NCI-H2107 (cell line): ENCODE data around the gene SUPT4H1.

ENCODE experiments used
- DNase-seq: peaks from one replicate; lab custom pipeline; 2025; lab: John Stamatoyannopoulos, UW

The SUPT4H1 gene

GRCh38 chr17:58303971-58304749, 47.8 kb downstream of the SUPT4H1 start:
- DNase-seq, result no peak

- no peak for DNase-seq
Observed at GRCh38 chr17:58302919-58303585, 48.9 kb downstream of the SUPT4H1 start.

GRCh38 chr17:58302171-58302918, 49.7 kb downstream of the SUPT4H1 start:
- DNase-seq, result no peak

- DNase-seq, result no peak
Observed at GRCh38 chr17:58301504-58302150, 50.4 kb downstream of the SUPT4H1 start.

GRCh38 chr17:58300336-58300735, 51.7 kb downstream of the SUPT4H1 start:
- no peak for DNase-seq
